HEK293 (cell line): ENCODE data around the gene AAR2.

Experiments used
- KLF9 ChIP-seq: fragments of 450-650 bp; formaldehyde crosslinking; IDR thresholded peaks from 2 replicates; pipeline ENCODE4 v1.5.1; 2016; ENCODE audit warnings: missing biosample characterization, missing genetic modification characterization, low read depth
- PRDM1 ChIP-seq: fragments of 450-650 bp; formaldehyde crosslinking; IDR thresholded peaks from 2 replicates; pipeline ENCODE4; 2016; ENCODE audit warnings: missing biosample characterization, missing genetic modification characterization
- SALL2 ChIP-seq: fragments of 450-650 bp; formaldehyde crosslinking; IDR thresholded peaks from 2 replicates; pipeline ENCODE4 v1.5.0; 2017; ENCODE audit warnings: missing biosample characterization, mild to moderate bottlenecking, missing genetic modification characterization, borderline replicate concordance
- ZNF132 ChIP-seq: fragments of 450-650 bp; formaldehyde crosslinking; IDR thresholded peaks from 2 replicates; pipeline ENCODE4 v1.5.1; 2017; ENCODE audit warnings: missing biosample characterization, missing genetic modification characterization, borderline replicate concordance
- ZNF174 ChIP-seq: fragments of 450-650 bp; formaldehyde crosslinking; IDR thresholded peaks from 2 replicates; pipeline ENCODE4 v1.5.0; 2017; ENCODE audit warnings: missing biosample characterization, mild to moderate bottlenecking, missing genetic modification characterization
- ZNF248 ChIP-seq: fragments of 450-650 bp; formaldehyde crosslinking; IDR thresholded peaks from 2 replicates; pipeline ENCODE4 v1.5.1; 2017; ENCODE audit warnings: missing biosample characterization, missing genetic modification characterization
- ZNF391 ChIP-seq: fragments of 450-650 bp; formaldehyde crosslinking; IDR thresholded peaks from 2 replicates; pipeline ENCODE4 v1.5.1; 2016; ENCODE audit warnings: low read depth, missing biosample characterization, missing genetic modification characterization, borderline replicate concordance
- ZNF433 ChIP-seq: fragments of 450-650 bp; formaldehyde crosslinking; IDR thresholded peaks from 2 replicates; pipeline ENCODE4 v1.5.1; 2016; ENCODE audit warnings: missing biosample characterization, missing genetic modification characterization, low read depth
- ZNF610 ChIP-seq: fragments of 450-650 bp; formaldehyde crosslinking; IDR thresholded peaks from 2 replicates; pipeline ENCODE4 v1.5.1; 2016; ENCODE audit warnings: missing biosample characterization, missing genetic modification characterization, borderline replicate concordance
- ZNF776 ChIP-seq: fragments of 450-650 bp; formaldehyde crosslinking; IDR thresholded peaks from 2 replicates; pipeline ENCODE4 v1.5.0; 2017; ENCODE audit warnings: missing biosample characterization, missing genetic modification characterization, borderline replicate concordance
- TF ChIP-seq, protein P1 (sequence below): fragments of 450-650 bp; formaldehyde crosslinking; optimal IDR thresholded peaks from 2 replicates; pipeline ENCODE3; 2016; ENCODE audit warnings: missing biosample characterization, mild to moderate bottlenecking, missing genetic modification characterization
- TF ChIP-seq, protein P2 (sequence below): fragments of 450-650 bp; formaldehyde crosslinking; IDR thresholded peaks from 2 replicates; pipeline ENCODE4 v1.5.1; 2016; ENCODE audit warnings: missing biosample characterization, missing genetic modification characterization
- TF ChIP-seq, protein P3 (sequence below): fragments of 450-650 bp; formaldehyde crosslinking; IDR thresholded peaks from 2 replicates; pipeline ENCODE4 v1.5.1; 2016; ENCODE audit warnings: missing biosample characterization, missing genetic modification characterization
- TF ChIP-seq, protein P4 (sequence below): IDR thresholded peaks from 2 replicates; pipeline ENCODE4 v1.6.1; 2011; ENCODE audit warnings: mild to moderate bottlenecking, low read depth, low read length, borderline replicate concordance

DNA sequence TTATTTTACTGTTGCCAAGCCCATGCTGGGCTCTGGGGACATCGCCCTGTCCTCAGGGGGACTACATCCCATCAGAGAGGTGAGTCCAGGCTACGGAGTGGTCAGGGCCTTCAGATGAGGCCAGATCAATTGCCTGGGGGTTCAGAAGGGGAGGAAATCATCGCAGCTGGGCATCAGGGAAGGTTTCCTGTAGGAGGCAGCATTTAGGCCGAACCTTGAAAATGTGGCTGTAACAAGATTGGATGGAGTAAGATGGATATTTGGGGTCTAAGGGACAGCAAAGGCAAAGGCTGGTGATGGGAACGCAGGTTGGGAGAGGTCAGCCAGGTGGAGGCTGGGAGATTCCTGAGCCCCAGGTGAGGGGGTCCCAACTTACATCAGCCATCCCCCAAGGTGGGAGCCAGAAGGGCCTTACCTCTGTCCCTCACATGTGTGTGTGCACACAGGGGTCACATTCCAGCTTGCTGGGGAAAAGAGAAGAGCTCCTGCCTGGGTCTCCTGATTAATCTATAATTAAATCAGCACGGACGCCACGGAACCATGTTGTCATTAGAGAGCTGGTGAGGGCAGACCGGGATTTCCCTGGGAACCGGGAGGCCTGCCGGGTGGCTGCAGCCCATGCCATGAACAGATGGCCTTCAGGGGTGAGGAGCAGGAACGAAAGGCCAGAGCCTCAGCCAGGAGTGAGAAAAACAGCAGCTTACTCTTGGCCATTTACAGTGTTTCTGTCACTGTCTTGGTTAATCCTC is 39.3 kb downstream of the AAR2 start:
- TF ChIP-seq ZNF132 (tag by site-specific recombination): no peak
- TF ChIP-seq ZNF174 (tag by site-specific recombination): no peak
- TF ChIP-seq ZNF776: no peak
- TF ChIP-seq SALL2 (tag by site-specific recombination): no peak
- TF ChIP-seq, protein P1, sequence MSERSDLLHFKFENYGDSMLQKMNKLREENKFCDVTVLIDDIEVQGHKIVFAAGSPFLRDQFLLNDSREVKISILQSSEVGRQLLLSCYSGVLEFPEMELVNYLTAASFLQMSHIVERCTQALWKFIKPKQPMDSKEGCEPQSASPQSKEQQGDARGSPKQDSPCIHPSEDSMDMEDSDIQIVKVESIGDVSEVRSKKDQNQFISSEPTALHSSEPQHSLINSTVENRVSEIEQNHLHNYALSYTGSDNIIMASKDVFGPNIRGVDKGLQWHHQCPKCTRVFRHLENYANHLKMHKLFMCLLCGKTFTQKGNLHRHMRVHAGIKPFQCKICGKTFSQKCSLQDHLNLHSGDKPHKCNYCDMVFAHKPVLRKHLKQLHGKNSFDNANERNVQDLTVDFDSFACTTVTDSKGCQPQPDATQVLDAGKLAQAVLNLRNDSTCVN (tag by site-specific recombination): no peak
- TF ChIP-seq, protein P2, sequence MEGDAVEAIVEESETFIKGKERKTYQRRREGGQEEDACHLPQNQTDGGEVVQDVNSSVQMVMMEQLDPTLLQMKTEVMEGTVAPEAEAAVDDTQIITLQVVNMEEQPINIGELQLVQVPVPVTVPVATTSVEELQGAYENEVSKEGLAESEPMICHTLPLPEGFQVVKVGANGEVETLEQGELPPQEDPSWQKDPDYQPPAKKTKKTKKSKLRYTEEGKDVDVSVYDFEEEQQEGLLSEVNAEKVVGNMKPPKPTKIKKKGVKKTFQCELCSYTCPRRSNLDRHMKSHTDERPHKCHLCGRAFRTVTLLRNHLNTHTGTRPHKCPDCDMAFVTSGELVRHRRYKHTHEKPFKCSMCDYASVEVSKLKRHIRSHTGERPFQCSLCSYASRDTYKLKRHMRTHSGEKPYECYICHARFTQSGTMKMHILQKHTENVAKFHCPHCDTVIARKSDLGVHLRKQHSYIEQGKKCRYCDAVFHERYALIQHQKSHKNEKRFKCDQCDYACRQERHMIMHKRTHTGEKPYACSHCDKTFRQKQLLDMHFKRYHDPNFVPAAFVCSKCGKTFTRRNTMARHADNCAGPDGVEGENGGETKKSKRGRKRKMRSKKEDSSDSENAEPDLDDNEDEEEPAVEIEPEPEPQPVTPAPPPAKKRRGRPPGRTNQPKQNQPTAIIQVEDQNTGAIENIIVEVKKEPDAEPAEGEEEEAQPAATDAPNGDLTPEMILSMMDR (tag by site-specific recombination): no peak
- TF ChIP-seq ZNF610 (tag by site-specific recombination): no peak
- no peak for TF ChIP-seq ZNF248
- TF ChIP-seq, protein P3, sequence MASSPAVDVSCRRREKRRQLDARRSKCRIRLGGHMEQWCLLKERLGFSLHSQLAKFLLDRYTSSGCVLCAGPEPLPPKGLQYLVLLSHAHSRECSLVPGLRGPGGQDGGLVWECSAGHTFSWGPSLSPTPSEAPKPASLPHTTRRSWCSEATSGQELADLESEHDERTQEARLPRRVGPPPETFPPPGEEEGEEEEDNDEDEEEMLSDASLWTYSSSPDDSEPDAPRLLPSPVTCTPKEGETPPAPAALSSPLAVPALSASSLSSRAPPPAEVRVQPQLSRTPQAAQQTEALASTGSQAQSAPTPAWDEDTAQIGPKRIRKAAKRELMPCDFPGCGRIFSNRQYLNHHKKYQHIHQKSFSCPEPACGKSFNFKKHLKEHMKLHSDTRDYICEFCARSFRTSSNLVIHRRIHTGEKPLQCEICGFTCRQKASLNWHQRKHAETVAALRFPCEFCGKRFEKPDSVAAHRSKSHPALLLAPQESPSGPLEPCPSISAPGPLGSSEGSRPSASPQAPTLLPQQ (tag by site-specific recombination): no peak
- TF ChIP-seq PRDM1: no peak
- TF ChIP-seq, protein P4, sequence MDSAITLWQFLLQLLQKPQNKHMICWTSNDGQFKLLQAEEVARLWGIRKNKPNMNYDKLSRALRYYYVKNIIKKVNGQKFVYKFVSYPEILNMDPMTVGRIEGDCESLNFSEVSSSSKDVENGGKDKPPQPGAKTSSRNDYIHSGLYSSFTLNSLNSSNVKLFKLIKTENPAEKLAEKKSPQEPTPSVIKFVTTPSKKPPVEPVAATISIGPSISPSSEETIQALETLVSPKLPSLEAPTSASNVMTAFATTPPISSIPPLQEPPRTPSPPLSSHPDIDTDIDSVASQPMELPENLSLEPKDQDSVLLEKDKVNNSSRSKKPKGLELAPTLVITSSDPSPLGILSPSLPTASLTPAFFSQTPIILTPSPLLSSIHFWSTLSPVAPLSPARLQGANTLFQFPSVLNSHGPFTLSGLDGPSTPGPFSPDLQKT: no peak
- TF ChIP-seq ZNF391 (tag by site-specific recombination): no peak
- no peak for TF ChIP-seq KLF9 (tag by site-specific recombination)
- no peak for TF ChIP-seq ZNF433 (tag by site-specific recombination)
